Pancreas (tissue), 10 donors: Measurements from ENCODE around the gene MCTP1. TPM values are rescaled to one million over a fixed set of nuclear protein-coding genes. Genes with fewer than 3 reads are reported as not detected.

ENCODE experiments used
- ATAC-seq, 4 donors: fragments of 200-7000 bp; cut with Tn5 transposase; one replicate each; pipeline versions ENCODE4 v1.8.0 to v1.9.1; 2020; ENCODE audit warnings: mild to moderate bottlenecking in 4 of 4, moderate library complexity in 4 of 4
- DNase-seq, 6 donors: peaks; one replicate each; pipeline ENCODE4 v3.0.0-alpha.2; 2020
- FAIRE-seq: peaks from 2 replicates; lab custom pipeline; 2012; peaks lifted over from hg19 to GRCh38; lab: Jason Lieb, UNC
- H3K27ac ChIP-seq, 4 donors: fragments of 200-600 bp; sonication (generic); 1 replicate in 3 of 4; 2 replicates in 1 of 4; pipeline versions ENCODE4 v1.5.0 to v1.8.0; 2020
- H3K27me3 ChIP-seq, 4 donors: fragments of 200-600 bp; one replicate each; pipeline ENCODE4 v1.8.0; 2021
- H3K36me3 ChIP-seq, 3 donors: fragments of 200-600 bp; sonication (generic) in 1 of 3; one replicate each; pipeline versions ENCODE4 v1.5.0 to v1.8.0; 2020 to 2021
- H3K4me1 ChIP-seq, 3 donors: fragments of 200-600 bp; one replicate each; pipeline ENCODE4 v1.8.0; 2021
- H3K4me3 ChIP-seq, 4 donors: fragments of 200-600 bp; sonication (generic) in 2 of 4; one replicate each; pipeline versions ENCODE4 v1.5.0 to v1.8.0; 2020 to 2021
- H3K9me3 ChIP-seq, 4 donors: fragments of 200-600 bp; one replicate each; pipeline ENCODE4 v1.8.0; 2021
- CTCF ChIP-seq, 4 donors: fragments of 200-600 bp; sonication (generic) in 3 of 4; IDR thresholded peaks; one replicate each; pipeline versions ENCODE4 v1.5.0 to v1.8.0; 2021; ENCODE audit warnings: antibody characterized with exemption in 4 of 4
- WGBS, 2 donors: extraction: QIAGEN DNeasy Blood & Tissue Kit; methylation state at CpG; one replicate each; pipeline ENCODE4 v1.1.7; 2013; 5-methylcytosine and 5-hydroxymethylcytosine counted together
- intact Hi-C, 3 donors: fragments of 100-400 bp; cut with DNase I; formaldehyde crosslinking; loops; one replicate each; pipeline versions ENCODE4 v1.11.1 to v1.14.2; 2022
- polyA plus RNA-seq, 2 donors: library from polyadenylated mRNA; stranded (reverse); fragments of 200-250 nt; gene quantifications; one replicate each; pipeline ENCODE4 v1.2.3, GENCODE V29; 2013
- total RNA-seq, 6 donors: library from RNA; stranded (reverse); fragmentation: NEBNext Ultra II Directional in 4 of 6; extraction: Animal tissue kit (Norgen Biotek cat#: 25700) in 4 of 6; gene quantifications; one replicate each; pipeline versions ENCODE4 v1.2.1 to v1.2.4, GENCODE V29; 2021 to 2023
- donor health status: healthy with polysubstance abuse.
- donor health status: DM: no; HTN: no; CAD: no; lungs with moderate emphysema.
- donor health status: DM: no; HTN: no; CAD: no.
- donor health status: control.
- donor health status: control.
- donor health status: Bipolar disorder and iron deficiency.
- donor health status: DM: yes; HTN: yes; CAD: no.
- donor health status: DM: no; HTN: no; CAD: no.
- donor health status: DM: no; HTN: no; CAD: no.
- donor health status: DM: yes; HTN: yes; CAD: no.

The MCTP1 gene
- total and polyA plus RNA-seq, 8 donors: 0.80 to 8.1 (median 2.2) TPM

- H3K27ac ChIP-seq: no peak overlapping the region
- H3K4me1 ChIP-seq: peaks cover 0 to under 1% (median 0%) of the 10 kb centered on the region in 3 donors
- H3K9me3 ChIP-seq: no peaks in the 10 kb centered on the region
- intact Hi-C loops: no loop called here
- TF ChIP-seq CTCF (IDR thresholded peaks at IDR 0.05): peak in 1 of 4 donors; percentile 11
- FAIRE-seq (peak; percentile 80), ATAC-seq (peak in 3 of 4 donors; percentile 67 to 78 (median 75)), DNase-seq (no peak)
- H3K36me3 ChIP-seq: peaks cover 0 to 2% (median 0%) of the 10 kb centered on the region in 3 donors
- H3K27me3 ChIP-seq: no peaks in the 10 kb centered on the region
- 39 to 42% methylated on average over 5 of the region's 5 CpGs for WGBS, 2 donors
- no peak overlapping the region for H3K4me3 ChIP-seq
Measured at GRCh38 chr5:94693043-94693822, 591.7 kb downstream of the MCTP1 start.

GRCh38 chr5:94692581-94692980 is 592.3 kb downstream of the MCTP1 start:
- Histone ChIP-seq H3K9me3 (no peaks in the 10 kb centered on the region), H3K27ac (no peak overlapping the region), H3K4me1 (no peaks in the 10 kb centered on the region), H3K27me3 (no peaks in the 10 kb centered on the region), H3K36me3 (peaks cover 0 to under 1% (median 0%) of the 10 kb centered on the region in 3 donors), H3K4me3 (no peak overlapping the region)
- ATAC-seq (no peak), DNase-seq (no peak), FAIRE-seq (peak; percentile 41)
- intact Hi-C loops: no loop called here
- WGBS, 2 donors: 72 to 84% methylated on average over 3 of the region's 3 CpGs
- TF ChIP-seq CTCF (IDR thresholded peaks at IDR 0.05): no peak

GRCh38 chr5:94691949-94692348 is 592.9 kb downstream of the MCTP1 start:
- intact Hi-C loops: no loop called here
- H3K36me3 ChIP-seq: no peaks in the 10 kb centered on the region
- no peaks in the 10 kb centered on the region for H3K27me3 ChIP-seq
- 51% methylated on average over 4 of the region's 4 CpGs for WGBS, 2 donors
- FAIRE-seq (no peak), DNase-seq (no peak), ATAC-seq (peak in 2 of 4 donors; percentile 53 to 65)
- H3K4me3 ChIP-seq: no peak overlapping the region
- no peaks in the 10 kb centered on the region for H3K9me3 ChIP-seq
- H3K27ac ChIP-seq: no peak overlapping the region
- no peaks in the 10 kb centered on the region for H3K4me1 ChIP-seq
- no peak for TF ChIP-seq CTCF (IDR thresholded peaks at IDR 0.05)

GRCh38 chr5:94691291-94691690 is 593.6 kb downstream of the MCTP1 start:
- DNase-seq (no peak), FAIRE-seq (no peak), ATAC-seq (no peak)
- Histone ChIP-seq H3K4me1 (no peaks in the 10 kb centered on the region), H3K36me3 (no peaks in the 10 kb centered on the region), H3K4me3 (no peak overlapping the region), H3K27me3 (no peaks in the 10 kb centered on the region), H3K9me3 (no peaks in the 10 kb centered on the region), H3K27ac (no peak overlapping the region)
- intact Hi-C loops: no loop called here
- 82 to 93% methylated on average over 1 of the region's 1 CpG for WGBS, 2 donors
- no peak for TF ChIP-seq CTCF (IDR thresholded peaks at IDR 0.05)

GRCh38 chr5:94690778-94691177 is 594.1 kb downstream of the MCTP1 start:
- WGBS, 2 donors: 79 to 82% methylated on average over 2 of the region's 2 CpGs
- intact Hi-C loops: no loop called here
- H3K9me3 ChIP-seq: no peaks in the 10 kb centered on the region
- ATAC-seq: no peak
- no peaks in the 10 kb centered on the region for H3K27me3 ChIP-seq
- H3K4me3 ChIP-seq: no peak overlapping the region
- no peaks in the 10 kb centered on the region for H3K4me1 ChIP-seq
- no peak for FAIRE-seq
- H3K36me3 ChIP-seq: no peaks in the 10 kb centered on the region
- no peak for DNase-seq
- no peak for TF ChIP-seq CTCF (IDR thresholded peaks at IDR 0.05)
- no peak overlapping the region for H3K27ac ChIP-seq
